NCI-H128 (cell line): Measurements from ENCODE around the gene ZNF432.
A peak's percentile ranks its signal among the peaks of the same experiment; 100 is the strongest.

Experiments used
- DNase-seq: peaks from one replicate; lab custom pipeline; 2025; ENCODE audit not compliant: unreplicated experiment; lab: John Stamatoyannopoulos, UW

Gene ZNF432

DNA sequence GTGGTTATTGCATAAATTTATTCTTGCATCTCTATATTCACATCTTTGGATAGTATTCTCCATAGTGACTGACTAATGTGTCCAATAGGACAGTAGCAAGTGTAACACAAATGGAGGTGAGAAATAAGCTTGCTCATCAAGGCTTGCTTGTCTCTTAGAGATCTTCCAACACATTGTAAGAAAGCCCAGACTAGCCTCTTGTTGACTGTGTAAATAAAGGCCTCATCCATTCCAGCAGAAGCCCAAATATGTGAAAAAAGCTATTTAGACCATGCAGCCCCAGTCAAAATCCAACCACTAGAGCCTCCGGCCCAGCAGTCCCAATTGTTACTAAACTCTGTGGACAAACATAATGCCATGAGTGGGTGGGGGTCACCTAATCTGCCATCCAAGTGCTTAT is 38.0 kb downstream of the ZNF432 start:
- DNase-seq, result no peak

DNA sequence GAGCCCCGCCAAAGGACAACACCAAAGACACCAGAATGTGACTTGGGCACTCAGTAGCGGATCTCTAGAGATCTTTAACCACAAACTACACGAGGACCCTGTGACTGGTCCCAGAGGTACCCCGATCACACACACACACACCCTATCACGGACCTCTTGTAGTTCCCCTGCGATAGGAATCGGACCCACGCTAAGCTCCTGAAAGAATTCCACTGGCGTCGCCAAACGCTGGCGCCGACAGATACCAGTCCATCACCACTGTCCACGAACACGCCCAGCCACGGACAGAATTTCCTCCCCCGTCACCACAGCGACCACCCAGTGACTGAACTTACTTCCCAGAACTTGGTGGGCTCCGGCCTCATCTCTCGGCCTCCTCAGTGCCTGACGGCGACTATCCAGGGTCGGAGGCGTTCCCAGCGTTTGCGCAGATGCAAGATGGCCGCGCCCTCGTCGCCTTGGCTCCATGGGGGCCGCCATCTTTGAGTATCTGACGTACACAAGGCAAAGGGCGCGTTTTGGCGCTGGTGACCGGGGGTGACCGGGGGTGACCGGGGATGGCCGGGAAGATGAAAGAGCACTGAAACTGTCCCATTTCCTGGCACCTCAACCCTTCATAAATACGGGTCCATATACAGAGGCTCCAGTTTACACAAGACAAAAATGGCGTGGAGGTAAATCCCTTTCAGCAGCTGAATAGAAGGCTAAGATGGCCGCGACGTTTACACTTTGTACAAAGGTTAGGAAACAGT is 40.7 kb downstream of the ZNF432 start, which contains the start of gene ZNF615:
TSS of gene ZNF615 (minus strand) at position 406 of the 752 bp plus-strand sequence. CDS start 4,500 bp downstream, outside the sequence.
- DNase-seq, result peak; percentile 71

DNA sequence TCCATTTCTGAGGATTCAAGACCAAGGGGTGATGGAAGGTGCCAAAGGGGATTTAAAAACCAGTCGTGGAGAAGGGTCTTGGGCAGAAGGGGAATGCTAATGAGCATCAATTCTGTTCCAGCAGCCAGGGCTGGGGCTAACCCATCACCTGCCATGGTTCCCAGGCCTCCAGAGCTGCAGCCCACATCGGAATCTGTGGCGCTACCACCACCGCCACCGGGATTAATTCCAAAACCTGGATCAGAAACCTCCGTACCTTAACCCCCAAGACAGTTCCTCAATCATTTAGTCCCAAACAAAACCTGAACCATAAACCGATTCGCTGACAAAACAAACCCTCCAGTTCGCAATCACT is 41.2 kb downstream of the ZNF432 start:
- DNase-seq, result no peak

DNA sequence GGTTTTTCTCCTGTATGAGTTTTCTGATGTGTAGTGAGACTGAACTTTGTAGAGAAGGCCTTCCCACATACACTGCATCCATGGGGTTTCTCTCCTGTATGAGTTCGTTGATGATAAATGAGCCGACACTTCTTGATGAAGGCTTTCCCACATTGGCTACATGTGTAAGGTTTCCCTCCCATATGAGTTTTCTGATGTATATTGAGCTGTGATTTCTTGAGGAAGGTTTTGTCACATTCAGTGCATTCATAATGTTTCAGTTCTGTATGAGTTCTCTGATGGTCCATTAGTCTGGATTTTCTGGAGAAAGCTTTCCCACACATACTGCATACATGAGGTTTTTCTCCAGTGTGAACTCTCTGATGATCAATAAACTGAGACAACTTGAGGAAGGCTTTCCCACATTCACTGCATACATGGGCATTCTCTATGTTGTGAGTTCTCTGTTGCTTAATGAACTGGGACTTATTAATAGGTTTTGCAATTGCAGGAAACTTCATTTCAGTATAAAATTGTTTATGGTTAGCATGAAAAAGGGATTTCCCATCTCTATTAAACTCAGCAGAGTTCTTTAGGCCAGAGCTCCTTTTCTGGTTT is 54.5 kb downstream of the ZNF432 start:
- no peak for DNase-seq

DNA sequence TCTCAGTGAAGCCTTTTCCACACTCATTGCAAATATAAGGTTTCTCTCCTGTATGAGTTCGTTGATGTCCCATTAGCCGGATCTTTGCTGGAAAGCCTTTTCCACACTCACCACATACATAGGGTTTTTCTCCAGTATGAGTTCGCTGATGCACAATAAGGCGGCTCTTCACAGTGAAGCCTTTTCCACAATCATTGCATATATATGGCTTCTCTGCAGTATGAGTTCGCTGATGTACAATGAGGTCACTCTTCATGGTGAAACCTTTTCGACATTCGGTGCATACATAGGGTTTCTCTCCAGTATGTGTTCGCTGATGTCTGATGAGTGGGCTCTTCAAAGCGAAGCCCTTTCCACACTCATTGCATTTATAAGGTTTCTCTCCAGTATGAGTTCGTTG is 55.2 kb downstream of the ZNF432 start:
- DNase-seq, result no peak

DNA sequence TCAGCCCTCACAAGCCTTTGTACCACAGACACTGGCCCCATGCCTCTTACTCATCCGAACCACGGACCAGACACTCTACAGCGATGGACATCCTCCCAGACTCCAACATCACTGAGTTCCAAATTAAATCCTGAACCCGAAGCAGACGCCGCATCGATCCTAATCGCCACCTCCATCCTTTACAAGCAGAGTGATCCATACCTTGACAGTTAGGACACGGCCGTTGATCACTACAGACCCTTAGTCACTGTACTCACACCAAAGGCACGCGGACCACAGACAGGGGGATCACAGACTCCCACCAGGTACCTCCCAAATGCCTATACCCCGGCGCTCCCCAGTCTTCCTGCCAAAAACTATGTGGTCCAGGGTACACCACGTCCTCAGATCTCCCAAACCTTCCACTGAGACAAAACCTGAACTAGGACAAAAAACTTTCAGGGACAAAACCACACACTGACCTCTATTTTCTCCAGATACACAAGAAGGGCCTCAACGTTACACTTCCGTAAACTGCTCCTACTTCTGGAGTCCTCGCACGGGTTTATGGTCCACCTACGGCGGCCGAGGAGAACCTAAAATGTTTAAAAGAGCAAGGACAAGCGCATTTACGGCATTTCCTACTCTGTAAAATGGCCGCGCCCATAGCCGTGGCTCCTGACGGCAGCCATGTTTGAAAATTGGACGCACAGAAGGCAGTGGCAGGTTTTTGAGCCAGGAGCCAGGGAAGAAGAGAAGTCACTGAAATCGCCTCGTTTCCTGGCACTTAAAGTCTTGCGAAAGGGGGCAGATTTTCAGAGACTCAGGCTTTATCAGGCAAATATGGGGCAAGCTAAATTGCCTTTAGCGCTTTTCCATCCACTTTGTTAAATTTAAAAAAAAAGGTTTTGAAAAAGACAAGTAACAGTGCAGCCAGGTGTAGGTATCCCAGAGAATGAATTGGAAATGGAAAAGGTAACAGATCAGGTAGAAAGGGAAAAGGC is 62.0 kb downstream of the ZNF432 start, which contains the start of gene ZNF350:
TSS of gene ZNF350 (minus strand) at position 532 of the 983 bp plus-strand sequence. CDS start 12,480 bp downstream, outside the sequence.
- peak; percentile 83 for DNase-seq

DNA sequence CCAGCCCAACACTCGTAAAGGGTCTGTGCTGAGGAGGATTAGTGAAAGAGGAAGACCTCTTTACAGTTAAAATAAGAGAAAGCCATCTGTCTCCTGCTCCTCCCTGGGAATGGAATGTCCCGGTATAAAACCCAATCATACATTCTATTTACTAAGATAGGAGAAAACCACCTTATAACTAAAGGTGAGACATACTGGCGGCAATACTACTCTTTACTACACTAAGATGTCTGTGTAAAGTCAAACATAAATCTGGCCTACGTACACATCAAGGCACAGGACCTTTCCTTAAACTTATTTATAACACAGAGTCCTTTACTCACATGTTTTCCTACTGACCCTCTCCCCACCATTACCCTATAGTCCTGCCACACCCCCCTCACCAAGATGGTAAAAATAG is 65.3 kb downstream of the ZNF432 start:
- no peak for DNase-seq
